Cardiac septum (tissue), 1 donor: Measurements from ENCODE around the gene ACP5. TPM values are rescaled to one million over a fixed set of nuclear protein-coding genes. Genes with fewer than 3 reads are reported as not detected.

Experiments
- DNase-seq: peaks from one replicate; pipeline ENCODE4 v3.0.0-alpha.2; 2020; ENCODE audit warnings: low spot score
- intact Hi-C: fragments of 100-400 bp; cut with DNase I; formaldehyde crosslinking; loops from one replicate; pipeline ENCODE4 v1.14.0; 2022
- total RNA-seq: library from RNA; stranded (reverse); fragmentation: NEBNext Ultra II Directional; extraction: Animal tissue kit (Norgen Biotek cat#: 25700); gene quantifications from one replicate; pipeline ENCODE4 v1.2.1, GENCODE V29; 2021
- donor health status: DM: no; HTN: no; CAD: no.

Gene ACP5
- total RNA-seq, 1 donor from 2014 or later = 1.5 TPM

GRCh38 chr19:11552666-11553372 lies 24.6 kb downstream of the ACP5 start:
- intact Hi-C loops = no loop called here
- no peak for DNase-seq

- intact Hi-C loops = no loop called here
- DNase-seq = no peak
These were observed 25.7 kb downstream of the ACP5 start for GRCh38 chr19:11551603-11552235.

GRCh38 chr19:11550265-11550664 lies 27.2 kb downstream of the ACP5 start:
- no peak for DNase-seq
- intact Hi-C loops = no loop called here

- no peak for DNase-seq
- intact Hi-C loops = no loop called here
These were observed 28.0 kb downstream of the ACP5 start for GRCh38 chr19:11549386-11549953.

GRCh38 chr19:11547929-11548700 lies 29.3 kb downstream of the ACP5 start:
- intact Hi-C loops = no loop called here
- DNase-seq = no peak

- intact Hi-C loops = no loop called here
These were observed 36.2 kb downstream of the ACP5 start for GRCh38 chr19:11541238-11541637.

GRCh38 chr19:11540645-11541044 lies 36.8 kb downstream of the ACP5 start:
- intact Hi-C loops = no loop called here
- no peak for DNase-seq

More at GRCh38 chr19:11541238-11541637, 36.2 kb downstream of the ACP5 start:
- no peak for DNase-seq

- DNase-seq = no peak
- intact Hi-C loops = no loop called here
These were observed 37.7 kb downstream of the ACP5 start for GRCh38 chr19:11539495-11540365.

- intact Hi-C loops = no loop called here
These were observed 39.0 kb downstream of the ACP5 start, which contains the start of gene CNN1 for GRCh38 chr19:11538232-11539036. CNN1 (plus strand) TSS chr19:11538851; CDS start chr19:11538928, 77 bp downstream.

GRCh38 chr19:11535792-11536595 lies 41.5 kb downstream of the ACP5 start:
- peak; percentile 95 for DNase-seq
- intact Hi-C loops = no loop called here

More at GRCh38 chr19:11538232-11539036, 39.0 kb downstream of the ACP5 start, which contains the start of gene CNN1:
- DNase-seq = peak; percentile 82

GRCh38 chr19:11534948-11535347 lies 42.5 kb downstream of the ACP5 start:
- intact Hi-C loops = no loop called here
- DNase-seq = no peak

GRCh38 chr19:11534538-11534937 lies 42.9 kb downstream of the ACP5 start:
- intact Hi-C loops = no loop called here
- no peak for DNase-seq

- DNase-seq = peak; percentile 86
- intact Hi-C loops = no loop called here
These were observed 47.0 kb downstream of the ACP5 start for GRCh38 chr19:11530432-11530831.

- intact Hi-C loops = no loop called here
- peak; percentile 98 for DNase-seq
These were observed 48.7 kb downstream of the ACP5 start, which contains the start of gene ECSIT for GRCh38 chr19:11528551-11529341. ECSIT (minus strand) TSS chr19:11529134; CDS start chr19:11519170, 9,964 bp downstream.
